Upper lobe of left lung (tissue), 6 donors: ENCODE results near the gene GHRH. TPM values are rescaled to one million over a fixed set of nuclear protein-coding genes. Genes with fewer than 3 reads are reported as not detected.

Experiments
- ATAC-seq, 2 donors: fragments of 200-7000 bp; cut with Tn5 transposase; one replicate each; pipeline ENCODE4 v1.9.1; 2022; ENCODE audit warnings: mild to moderate bottlenecking in 2 of 2, moderate library complexity in 2 of 2; ENCODE audit not compliant: low FRiP score in 2 of 2
- DNase-seq, 2 donors: peaks; one replicate each; pipeline ENCODE4 v3.0.0-alpha.2; 2019 to 2020
- H3K27ac ChIP-seq, 4 donors: fragments of 200-600 bp; sonication (generic); one replicate each; pipeline ENCODE4 v1.5.1; 2016 to 2019
- H3K27me3 ChIP-seq, 4 donors: fragments of 200-600 bp; sonication (generic); one replicate each; pipeline ENCODE4 v1.5.1; 2017 to 2019
- H3K36me3 ChIP-seq, 4 donors: fragments of 200-600 bp; sonication (generic); one replicate each; pipeline ENCODE4 v1.5.1; 2016 to 2019
- H3K4me1 ChIP-seq, 4 donors: fragments of 200-600 bp; sonication (generic); one replicate each; pipeline ENCODE4 v1.5.1; 2018 to 2019
- H3K4me3 ChIP-seq, 4 donors: fragments of 200-600 bp; sonication (generic); one replicate each; pipeline ENCODE4 v1.5.1; 2017 to 2019; ENCODE audit warnings: mild to moderate bottlenecking in 2 of 4, moderate library complexity in 1 of 4
- H3K9me3 ChIP-seq, 4 donors: fragments of 200-600 bp; sonication (generic); one replicate each; pipeline ENCODE4 v1.5.1; 2018 to 2019
- EP300 ChIP-seq, 4 donors: sonication (generic); formaldehyde crosslinking; IDR thresholded peaks; one replicate each; pipeline ENCODE4 v1.5.1; 2017; ENCODE audit warnings: antibody characterized with exemption in 4 of 4, control low read depth in 2 of 4
- POLR2A ChIP-seq, 4 donors: fragments of 450-650 bp; IDR thresholded peaks; one replicate each; pipeline ENCODE4 v1.5.1; 2016 to 2017; ENCODE audit warnings: antibody characterized with exemption in 4 of 4, mild to moderate bottlenecking in 2 of 4
- POLR2AphosphoS5 ChIP-seq, 2 donors: sonication (generic); formaldehyde crosslinking; IDR thresholded peaks; one replicate each; pipeline ENCODE4 v1.5.1; 2017; ENCODE audit warnings: antibody characterized with exemption in 2 of 2
- WGBS, 2 donors: methylation state at CpG; one replicate each; pipeline ENCODE4 v1.1.5; 2017 to 2018; 5-methylcytosine and 5-hydroxymethylcytosine counted together
- total RNA-seq, 6 donors: library from RNA; depleted of rRNA in 4 of 6; stranded (reverse); fragments of >200 nt in 4 of 6; gene quantifications; one replicate each; pipeline versions ENCODE4 v1.1.0 to v1.2.1, GENCODE V29; 2016 to 2021
- TF ChIP-seq, protein P1 (sequence below), 6 experiments: fragments of 450-650 bp in 4 of 6; fragments of 200-600 bp in 2 of 6; sonication (generic) in 2 of 6; IDR thresholded peaks; one replicate each; pipeline ENCODE4 v1.5.1; 2016 to 2019; ENCODE audit warnings: antibody characterized with exemption in 6 of 6
- donor health status: DM: no; HTN: no; CAD: no; lungs with moderate emphysema.
- donor health status: DM: no; HTN: yes; CAD: no; lungs with severe emphysema.

Gene GHRH
- total RNA-seq, 6 donors from 2014 or later: not detected

DNA sequence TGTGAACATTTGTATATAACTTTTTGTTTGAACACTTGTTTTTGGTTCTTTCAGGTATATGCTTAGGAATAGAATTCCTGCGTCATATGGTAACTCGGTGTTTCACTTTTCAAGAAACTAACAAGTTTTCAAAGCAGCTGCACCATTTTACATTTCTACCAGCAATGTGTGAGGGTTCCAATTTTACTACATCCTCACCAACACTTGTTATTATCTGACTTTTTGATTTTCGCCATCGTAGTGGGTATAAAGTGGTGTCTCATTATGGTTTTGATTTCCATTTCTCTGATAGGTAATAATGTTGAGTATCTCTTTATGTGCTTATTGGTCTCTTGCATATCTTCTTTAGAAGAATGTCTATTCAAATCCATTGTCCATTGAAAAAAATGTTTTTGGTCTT is 42.6 kb downstream of the GHRH start:
- DNase-seq: no peak
- Histone ChIP-seq H3K27me3 (no peaks in the 10 kb centered on the region), H3K36me3 (peaks cover 0 to 89% (median 37%) of the 10 kb centered on the region in 4 donors), H3K4me1 (peaks cover 0 to 6% (median 3%) of the 10 kb centered on the region in 4 donors), H3K27ac (no peak overlapping the region), H3K4me3 (no peak overlapping the region), H3K9me3 (no peaks in the 10 kb centered on the region)
- TF ChIP-seq POLR2A (IDR thresholded peaks at IDR 0.05) (no peak), POLR2AphosphoS5 (IDR thresholded peaks at IDR 0.05) (no peak), EP300 (IDR thresholded peaks at IDR 0.05) (no peak)
- TF ChIP-seq, protein P1, sequence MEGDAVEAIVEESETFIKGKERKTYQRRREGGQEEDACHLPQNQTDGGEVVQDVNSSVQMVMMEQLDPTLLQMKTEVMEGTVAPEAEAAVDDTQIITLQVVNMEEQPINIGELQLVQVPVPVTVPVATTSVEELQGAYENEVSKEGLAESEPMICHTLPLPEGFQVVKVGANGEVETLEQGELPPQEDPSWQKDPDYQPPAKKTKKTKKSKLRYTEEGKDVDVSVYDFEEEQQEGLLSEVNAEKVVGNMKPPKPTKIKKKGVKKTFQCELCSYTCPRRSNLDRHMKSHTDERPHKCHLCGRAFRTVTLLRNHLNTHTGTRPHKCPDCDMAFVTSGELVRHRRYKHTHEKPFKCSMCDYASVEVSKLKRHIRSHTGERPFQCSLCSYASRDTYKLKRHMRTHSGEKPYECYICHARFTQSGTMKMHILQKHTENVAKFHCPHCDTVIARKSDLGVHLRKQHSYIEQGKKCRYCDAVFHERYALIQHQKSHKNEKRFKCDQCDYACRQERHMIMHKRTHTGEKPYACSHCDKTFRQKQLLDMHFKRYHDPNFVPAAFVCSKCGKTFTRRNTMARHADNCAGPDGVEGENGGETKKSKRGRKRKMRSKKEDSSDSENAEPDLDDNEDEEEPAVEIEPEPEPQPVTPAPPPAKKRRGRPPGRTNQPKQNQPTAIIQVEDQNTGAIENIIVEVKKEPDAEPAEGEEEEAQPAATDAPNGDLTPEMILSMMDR (IDR thresholded peaks at IDR 0.05): no peak
- ATAC-seq: no peak
- 75% methylated on average over 4 of the region's 4 CpGs for WGBS, 2 donors

DNA sequence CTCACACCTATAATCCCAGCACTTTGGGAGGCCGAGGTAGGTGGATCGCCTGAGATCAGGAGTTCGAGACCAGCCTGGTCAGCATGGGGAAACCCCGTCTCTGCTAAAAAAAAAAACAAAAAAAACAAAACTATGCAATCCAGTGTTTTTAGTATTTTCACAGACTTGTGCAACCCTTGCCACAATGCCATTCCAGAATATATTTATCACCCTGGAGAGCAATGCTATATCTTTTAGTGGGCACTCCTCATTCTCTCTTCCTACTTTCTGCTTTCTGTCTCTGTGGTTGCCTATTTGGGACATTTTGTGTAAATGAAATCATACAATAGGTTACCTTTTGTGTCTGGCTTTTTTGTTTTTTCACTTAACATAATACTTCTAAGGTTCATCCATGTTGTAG is 43.2 kb downstream of the GHRH start:
- Histone ChIP-seq H3K4me3 (no peak overlapping the region), H3K9me3 (no peaks in the 10 kb centered on the region), H3K36me3 (peaks cover 0 to 89% (median 35%) of the 10 kb centered on the region in 4 donors), H3K27ac (no peak overlapping the region), H3K27me3 (no peaks in the 10 kb centered on the region), H3K4me1 (peaks cover 0 to 6% (median 3%) of the 10 kb centered on the region in 4 donors)
- DNase-seq: no peak
- no peak for ATAC-seq
- TF ChIP-seq EP300 (IDR thresholded peaks at IDR 0.05) (no peak), POLR2A (IDR thresholded peaks at IDR 0.05) (no peak), POLR2AphosphoS5 (IDR thresholded peaks at IDR 0.05) (no peak)
- TF ChIP-seq, protein P1 (IDR thresholded peaks at IDR 0.05): no peak
- 88 to 100% methylated on average over 4 of the region's 4 CpGs for WGBS, 2 donors

GRCh38 chr20:37209661-37210314 is 51.8 kb downstream of the GHRH start:
- DNase-seq (no peak), ATAC-seq (no peak)
- TF ChIP-seq POLR2AphosphoS5 (IDR thresholded peaks at IDR 0.05) (no peak), EP300 (IDR thresholded peaks at IDR 0.05) (no peak), POLR2A (IDR thresholded peaks at IDR 0.05) (no peak)
- TF ChIP-seq, protein P1 (IDR thresholded peaks at IDR 0.05): no peak
- no peaks in the 10 kb centered on the region for H3K4me1 ChIP-seq
- no peaks in the 10 kb centered on the region for H3K27me3 ChIP-seq
- WGBS, 2 donors: 92 to 94% methylated on average over 6 of the region's 6 CpGs
- H3K27ac ChIP-seq: no peak overlapping the region
- H3K4me3 ChIP-seq: no peak overlapping the region
- H3K36me3 ChIP-seq: peaks cover 41 to 99% (median 80%) of the 10 kb centered on the region in 4 donors
- H3K9me3 ChIP-seq: no peaks in the 10 kb centered on the region

DNA sequence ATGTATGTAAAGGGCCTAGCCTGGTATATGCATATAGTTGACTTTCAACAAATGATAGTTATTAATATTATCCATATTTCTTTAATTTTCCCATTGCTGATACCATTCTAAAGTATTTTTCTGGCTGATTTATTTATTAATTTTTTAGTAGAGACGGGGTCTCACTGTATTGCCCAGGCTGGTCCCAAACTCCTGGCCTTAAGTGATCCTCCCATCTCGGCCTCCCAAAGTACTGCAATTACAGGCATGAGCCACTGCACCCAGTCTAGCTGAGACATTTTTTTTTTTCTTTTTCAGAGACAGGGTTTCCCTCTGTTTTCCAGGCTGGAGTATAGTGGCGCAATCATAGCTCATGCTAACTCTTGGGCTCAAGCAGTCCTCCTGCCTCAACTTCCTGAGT is 52.4 kb downstream of the GHRH start:
- H3K27ac ChIP-seq: no peak overlapping the region
- H3K27me3 ChIP-seq: no peaks in the 10 kb centered on the region
- no peaks in the 10 kb centered on the region for H3K4me1 ChIP-seq
- H3K36me3 ChIP-seq: peaks cover 47 to 99% (median 81%) of the 10 kb centered on the region in 4 donors
- no peaks in the 10 kb centered on the region for H3K9me3 ChIP-seq
- ATAC-seq (no peak), DNase-seq (no peak)
- TF ChIP-seq, protein P1 (IDR thresholded peaks at IDR 0.05): no peak
- no peak for TF ChIP-seq POLR2A (IDR thresholded peaks at IDR 0.05)
- no peak for TF ChIP-seq EP300 (IDR thresholded peaks at IDR 0.05)
- TF ChIP-seq POLR2AphosphoS5 (IDR thresholded peaks at IDR 0.05): no peak
- 96 to 98% methylated on average over 3 of the region's 3 CpGs for WGBS, 2 donors
- no peak overlapping the region for H3K4me3 ChIP-seq

DNA sequence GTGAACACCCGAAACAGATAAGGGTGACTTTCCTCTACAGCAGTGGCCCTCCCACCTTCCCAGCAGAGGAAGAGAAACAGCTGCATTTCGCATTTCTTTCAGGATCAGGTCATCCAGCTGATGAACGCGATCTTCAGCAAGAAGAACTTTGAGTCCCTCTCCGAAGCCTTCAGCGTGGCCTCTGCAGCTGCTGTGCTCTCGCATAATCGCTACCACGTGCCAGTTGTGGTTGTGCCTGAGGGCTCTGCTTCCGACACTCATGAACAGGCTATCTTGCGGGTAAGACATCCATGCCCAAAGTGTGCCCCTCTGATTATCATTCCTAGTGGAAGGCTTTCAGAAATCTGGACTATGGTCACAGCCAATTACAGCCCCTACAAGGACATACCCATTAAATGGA is 54.4 kb downstream of the GHRH start:
- ATAC-seq (no peak), DNase-seq (no peak)
- Histone ChIP-seq H3K36me3 (peaks cover 52 to 95% (median 75%) of the 10 kb centered on the region in 4 donors), H3K4me3 (no peak overlapping the region), H3K27me3 (no peaks in the 10 kb centered on the region), H3K9me3 (no peaks in the 10 kb centered on the region), H3K4me1 (peaks cover 0 to 5% (median 1%) of the 10 kb centered on the region in 4 donors), H3K27ac (no peak overlapping the region)
- TF ChIP-seq POLR2AphosphoS5 (IDR thresholded peaks at IDR 0.05) (no peak), EP300 (IDR thresholded peaks at IDR 0.05) (no peak), POLR2A (IDR thresholded peaks at IDR 0.05) (no peak)
- TF ChIP-seq, protein P1 (IDR thresholded peaks at IDR 0.05): no peak
- WGBS, 2 donors: 96 to 98% methylated on average over 11 of the region's 11 CpGs
